Epithelial cell of esophagus (primary cell): Measurements from ENCODE around the gene CATSPERD.

Experiments
- DNase-seq: peaks from one replicate; pipeline ENCODE4 v3.0.0; 2010; ENCODE audit warnings: low read depth
- H3K4me3 ChIP-seq: 2 replicates; pipeline ENCODE4 v1.5.1; 2011; ENCODE audit warnings: mild to moderate bottlenecking, low read length, control low read depth
- TF ChIP-seq, protein P1 (sequence below): IDR thresholded peaks from 2 replicates; pipeline ENCODE4 v1.5.1; 2011; ENCODE audit warnings: low read depth, mild to moderate bottlenecking, low read length, control low read depth, inconsistent platforms; ENCODE audit not compliant: insufficient read depth; ENCODE audit errors: missing control alignments

CATSPERD gene

DNA sequence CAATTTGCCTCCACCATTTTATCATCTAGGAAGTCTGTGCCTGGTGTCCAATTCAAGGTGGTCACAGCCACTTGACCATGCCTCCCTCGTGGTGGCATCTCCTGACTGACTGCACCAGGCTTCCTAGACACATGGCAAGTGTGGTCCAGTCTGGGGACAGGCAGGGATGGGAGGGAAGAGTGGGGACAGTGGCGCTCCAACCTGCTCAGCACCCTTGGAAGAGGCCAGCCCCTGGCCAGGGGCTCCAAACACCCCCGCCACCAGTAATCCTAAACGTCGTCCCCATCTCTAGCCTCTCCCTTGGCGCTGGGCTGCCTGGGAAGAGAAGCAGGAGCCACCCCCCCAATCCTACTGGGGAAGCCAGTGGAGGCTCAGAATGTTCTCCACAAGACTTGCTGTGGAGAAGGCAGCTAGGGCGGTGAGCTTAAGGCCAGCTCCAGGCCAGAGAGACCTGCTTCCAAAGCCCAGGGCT lies 27.7 kb upstream of the CATSPERD start:
- no peak for DNase-seq
- TF ChIP-seq, protein P1, sequence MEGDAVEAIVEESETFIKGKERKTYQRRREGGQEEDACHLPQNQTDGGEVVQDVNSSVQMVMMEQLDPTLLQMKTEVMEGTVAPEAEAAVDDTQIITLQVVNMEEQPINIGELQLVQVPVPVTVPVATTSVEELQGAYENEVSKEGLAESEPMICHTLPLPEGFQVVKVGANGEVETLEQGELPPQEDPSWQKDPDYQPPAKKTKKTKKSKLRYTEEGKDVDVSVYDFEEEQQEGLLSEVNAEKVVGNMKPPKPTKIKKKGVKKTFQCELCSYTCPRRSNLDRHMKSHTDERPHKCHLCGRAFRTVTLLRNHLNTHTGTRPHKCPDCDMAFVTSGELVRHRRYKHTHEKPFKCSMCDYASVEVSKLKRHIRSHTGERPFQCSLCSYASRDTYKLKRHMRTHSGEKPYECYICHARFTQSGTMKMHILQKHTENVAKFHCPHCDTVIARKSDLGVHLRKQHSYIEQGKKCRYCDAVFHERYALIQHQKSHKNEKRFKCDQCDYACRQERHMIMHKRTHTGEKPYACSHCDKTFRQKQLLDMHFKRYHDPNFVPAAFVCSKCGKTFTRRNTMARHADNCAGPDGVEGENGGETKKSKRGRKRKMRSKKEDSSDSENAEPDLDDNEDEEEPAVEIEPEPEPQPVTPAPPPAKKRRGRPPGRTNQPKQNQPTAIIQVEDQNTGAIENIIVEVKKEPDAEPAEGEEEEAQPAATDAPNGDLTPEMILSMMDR, result no peak
- H3K4me3 ChIP-seq, result no peak overlapping the region

DNA sequence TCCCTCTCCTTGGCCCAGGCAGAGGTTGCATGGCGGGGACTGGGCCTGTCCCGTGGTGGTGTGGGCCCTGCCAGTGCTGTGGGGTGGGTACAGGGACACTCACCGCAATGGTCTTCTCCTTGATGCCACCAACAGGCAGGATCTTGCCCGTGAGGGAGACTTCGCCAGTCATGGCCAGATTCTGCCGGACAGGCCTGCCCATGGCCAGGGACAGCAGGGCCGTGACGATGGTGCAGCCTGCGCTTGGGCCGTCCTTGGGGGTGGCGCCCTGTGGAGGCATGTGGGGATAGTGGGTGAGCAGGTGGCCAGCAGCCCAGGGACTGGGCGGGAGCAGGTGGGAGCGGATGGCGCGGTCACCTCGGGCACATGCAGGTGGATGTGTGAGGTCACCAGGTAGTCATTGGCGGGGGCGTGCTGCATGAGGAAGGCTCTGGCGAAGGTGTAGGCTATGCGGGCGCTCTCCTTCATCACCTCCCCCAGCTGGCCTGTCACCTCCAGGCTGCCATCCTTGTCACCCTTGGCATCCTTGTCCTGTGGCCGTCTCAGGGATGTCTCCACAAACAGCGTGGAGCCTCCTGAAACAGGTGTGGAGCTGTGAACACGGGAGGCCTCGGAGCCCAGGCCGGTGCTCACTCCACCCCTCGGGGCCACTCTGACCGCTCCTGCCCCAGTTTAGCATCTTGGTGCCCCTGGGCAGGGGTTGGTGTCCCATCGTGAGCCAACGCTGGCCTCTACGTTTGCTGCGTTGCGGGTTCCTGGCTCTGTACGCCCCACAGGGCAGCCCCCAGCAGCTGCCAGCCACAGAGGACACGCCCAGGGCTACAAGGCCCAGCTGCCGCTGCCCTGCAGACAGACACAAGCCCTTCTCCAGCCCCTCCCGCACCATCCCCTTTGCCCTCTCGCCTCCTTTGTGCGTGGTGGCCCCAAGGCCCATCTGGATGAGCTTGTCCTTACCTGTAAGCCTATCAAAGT lies 27.0 kb upstream of the CATSPERD start:
- H3K4me3 ChIP-seq, result no peak overlapping the region
- TF ChIP-seq, protein P1, result no peak
- DNase-seq, result peak; percentile 31

DNA sequence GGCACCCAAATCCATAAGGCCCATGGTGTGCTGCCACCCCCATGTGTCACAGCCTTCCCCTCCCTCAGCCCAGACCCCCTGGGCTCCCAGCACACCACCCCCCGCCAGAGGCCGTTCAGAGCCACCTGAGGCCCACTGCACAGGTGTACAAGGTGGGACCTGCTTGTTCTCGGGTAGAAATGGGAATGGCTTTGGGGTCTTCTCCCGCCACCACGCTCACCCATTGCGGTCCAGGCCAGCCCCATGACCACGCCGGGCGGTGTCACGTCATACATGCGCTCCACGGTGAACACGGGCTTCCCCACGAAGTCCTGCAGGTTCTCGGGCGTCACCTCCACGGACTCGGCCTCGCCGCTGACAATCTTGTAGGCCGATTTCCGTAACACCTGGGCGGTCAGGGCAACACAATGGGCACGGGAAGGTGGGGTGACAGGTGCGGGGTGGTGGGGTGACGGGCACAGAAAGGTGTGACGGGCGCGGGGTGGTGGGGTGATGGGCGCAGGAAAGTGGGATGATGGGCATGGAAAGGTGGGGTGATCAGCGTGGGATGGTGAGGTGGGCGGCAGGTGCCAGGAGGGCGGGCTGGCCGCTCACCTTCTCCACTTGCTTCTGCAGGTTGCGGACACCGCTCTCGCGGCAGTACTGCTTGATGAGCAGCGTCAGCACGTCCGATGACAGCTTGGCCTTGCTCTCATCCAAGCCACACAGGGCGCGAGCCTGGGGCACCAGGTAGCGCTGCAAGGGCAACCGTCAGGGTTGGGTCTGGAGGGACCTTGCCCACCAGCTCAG lies 26.1 kb upstream of the CATSPERD start:
- no peak overlapping the region for H3K4me3 ChIP-seq
- no peak for DNase-seq
- TF ChIP-seq, protein P1, result no peak

DNA sequence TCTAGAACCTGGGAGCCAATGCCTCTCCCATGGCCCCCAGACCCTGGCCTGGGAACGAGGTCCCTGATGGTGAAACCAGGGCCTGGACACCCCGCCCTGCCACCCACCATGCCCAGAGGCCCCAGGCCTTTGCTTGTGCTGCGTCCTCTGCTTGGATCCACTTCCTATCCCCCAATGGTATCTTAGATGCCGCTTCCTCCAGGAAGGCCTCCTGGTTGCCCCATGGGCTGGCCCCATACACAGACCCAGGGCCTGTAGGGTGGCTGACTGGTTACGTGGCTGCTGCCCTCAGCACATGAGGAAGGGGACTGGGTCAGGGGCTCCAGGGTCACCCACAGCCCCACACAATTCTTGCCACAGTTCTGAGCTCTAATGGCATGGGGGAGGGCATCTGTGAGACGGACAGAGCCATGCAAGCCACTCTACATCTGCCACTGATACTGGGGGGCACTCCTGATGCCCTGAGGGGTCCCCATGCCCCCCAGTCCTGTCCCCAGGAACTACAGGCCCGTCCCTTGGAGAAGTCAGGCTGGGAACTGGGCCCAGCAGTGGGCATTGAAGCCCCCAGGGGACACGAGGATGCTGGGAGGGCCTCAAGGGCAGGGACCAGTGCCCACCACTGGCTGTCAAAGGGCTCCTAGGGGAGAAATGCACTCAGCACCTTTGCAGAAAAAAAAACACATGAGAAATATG lies 25.3 kb upstream of the CATSPERD start:
- TF ChIP-seq, protein P1, result no peak
- no peak for DNase-seq
- H3K4me3 ChIP-seq, result no peak overlapping the region

DNA sequence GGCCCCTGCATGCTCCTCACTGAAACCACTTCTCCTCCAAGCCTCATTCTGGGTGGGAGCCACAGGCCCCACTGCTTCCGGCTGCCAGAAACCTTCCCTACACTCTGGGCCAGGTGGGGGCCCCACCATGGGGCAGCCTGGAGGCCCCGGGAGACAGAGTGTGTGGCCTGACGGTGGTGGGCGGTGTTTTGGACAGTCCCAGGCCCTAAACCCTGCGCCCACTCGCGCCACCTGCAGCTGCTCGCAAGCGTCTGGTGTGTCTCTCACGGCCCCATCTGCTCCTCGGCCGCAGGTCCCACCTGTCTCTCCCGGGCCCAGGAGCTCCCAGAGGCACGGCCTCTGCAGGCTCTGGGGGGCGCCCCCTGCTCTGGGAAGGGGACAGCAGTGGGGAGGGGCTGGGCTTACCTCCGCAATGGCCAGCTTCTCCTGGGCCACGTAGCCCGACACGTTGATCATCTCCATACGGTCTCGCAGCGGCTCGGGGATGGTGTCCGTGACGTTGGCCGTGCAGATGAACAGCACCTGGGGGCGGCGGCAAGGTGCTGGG lies 24.7 kb upstream of the CATSPERD start:
- TF ChIP-seq, protein P1, result no peak
- H3K4me3 ChIP-seq, result no peak overlapping the region

More for the DNA sequence above, 24.7 kb upstream of the CATSPERD start:
- DNase-seq, result no peak
